RWPE1 (cell line): ENCODE data around the gene SMYD5.

ENCODE experiments used
- CTCF ChIA-PET: fragments of 350-600 bp; sonication (Branson Sonifier 250); formaldehyde crosslinking; extraction: SDS; loops from one replicate; lab custom pipeline; 2021; lab: Yijun Ruan, JAX
- POLR2A ChIA-PET: fragments of 400-600 bp; formaldehyde crosslinking; extraction: SDS; loops from one replicate; lab custom pipeline; 2020; ENCODE audit warnings: antibody characterized with exemption; ENCODE audit not compliant: low non-redundant PET; lab: Yijun Ruan, JAX
- DNase-seq: peaks from one replicate; pipeline ENCODE4 v3.0.0; 2012; ENCODE audit warnings: low spot score
- H3K27ac ChIP-seq: fragments of 450-650 bp; 2 replicates; pipeline ENCODE4 v1.5.1; 2017
- TF ChIP-seq, protein P1 (sequence below): fragments of 450-650 bp; conservative IDR thresholded peaks from 2 replicates; pipeline ENCODE4 v1.5.1; 2017; ENCODE audit warnings: low read depth, mild to moderate bottlenecking

SMYD5 gene

DNA sequence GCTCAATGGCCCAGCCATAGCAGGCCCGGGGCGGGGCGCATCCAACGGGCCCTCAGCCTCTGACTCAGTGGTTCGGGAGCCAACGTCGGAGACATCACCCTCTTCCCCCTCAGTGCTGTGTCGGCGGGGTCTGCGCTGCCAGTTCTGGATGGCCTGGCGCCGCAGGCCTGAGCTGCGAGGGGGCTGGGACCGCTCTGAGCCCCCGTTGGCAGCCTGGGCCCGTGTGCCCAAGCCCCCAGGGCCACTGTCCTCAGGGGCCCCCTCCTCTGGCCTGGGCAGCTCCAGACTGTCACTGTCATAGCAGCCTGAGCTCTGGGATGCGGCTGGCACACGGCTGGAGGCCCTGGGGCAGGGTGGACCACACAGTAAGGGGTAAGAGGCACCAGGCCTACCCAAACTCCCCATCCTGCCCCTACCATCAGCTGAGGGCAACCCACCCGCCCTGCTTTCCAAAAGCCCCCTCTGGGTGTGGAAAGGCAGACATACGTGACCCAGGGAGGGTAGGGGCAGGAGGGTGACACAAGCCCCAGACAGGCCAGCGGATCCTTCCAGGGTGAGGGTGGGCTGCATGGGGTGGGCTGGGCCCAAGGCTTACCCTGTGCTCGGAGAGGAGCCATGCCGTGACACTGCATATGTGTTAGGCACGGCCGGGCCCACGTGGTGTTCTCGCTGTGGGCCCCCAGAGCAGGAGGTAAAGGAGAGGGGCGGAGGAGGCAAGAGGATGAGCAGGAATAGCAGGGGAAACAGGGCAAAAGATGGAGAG, 51.4 kb downstream of the SMYD5 start:
- ChIA-PET POLR2A (no interaction called here), CTCF (interaction anchor here (0.5 kb wide), 1 partner anchor 606 kb away, joined by 5 read pairs; no protein-coding TSS in a partner anchor)
- H3K27ac ChIP-seq, result no peak overlapping the region
- TF ChIP-seq, protein P1, sequence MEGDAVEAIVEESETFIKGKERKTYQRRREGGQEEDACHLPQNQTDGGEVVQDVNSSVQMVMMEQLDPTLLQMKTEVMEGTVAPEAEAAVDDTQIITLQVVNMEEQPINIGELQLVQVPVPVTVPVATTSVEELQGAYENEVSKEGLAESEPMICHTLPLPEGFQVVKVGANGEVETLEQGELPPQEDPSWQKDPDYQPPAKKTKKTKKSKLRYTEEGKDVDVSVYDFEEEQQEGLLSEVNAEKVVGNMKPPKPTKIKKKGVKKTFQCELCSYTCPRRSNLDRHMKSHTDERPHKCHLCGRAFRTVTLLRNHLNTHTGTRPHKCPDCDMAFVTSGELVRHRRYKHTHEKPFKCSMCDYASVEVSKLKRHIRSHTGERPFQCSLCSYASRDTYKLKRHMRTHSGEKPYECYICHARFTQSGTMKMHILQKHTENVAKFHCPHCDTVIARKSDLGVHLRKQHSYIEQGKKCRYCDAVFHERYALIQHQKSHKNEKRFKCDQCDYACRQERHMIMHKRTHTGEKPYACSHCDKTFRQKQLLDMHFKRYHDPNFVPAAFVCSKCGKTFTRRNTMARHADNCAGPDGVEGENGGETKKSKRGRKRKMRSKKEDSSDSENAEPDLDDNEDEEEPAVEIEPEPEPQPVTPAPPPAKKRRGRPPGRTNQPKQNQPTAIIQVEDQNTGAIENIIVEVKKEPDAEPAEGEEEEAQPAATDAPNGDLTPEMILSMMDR, result no peak
- DNase-seq, result no peak

DNA sequence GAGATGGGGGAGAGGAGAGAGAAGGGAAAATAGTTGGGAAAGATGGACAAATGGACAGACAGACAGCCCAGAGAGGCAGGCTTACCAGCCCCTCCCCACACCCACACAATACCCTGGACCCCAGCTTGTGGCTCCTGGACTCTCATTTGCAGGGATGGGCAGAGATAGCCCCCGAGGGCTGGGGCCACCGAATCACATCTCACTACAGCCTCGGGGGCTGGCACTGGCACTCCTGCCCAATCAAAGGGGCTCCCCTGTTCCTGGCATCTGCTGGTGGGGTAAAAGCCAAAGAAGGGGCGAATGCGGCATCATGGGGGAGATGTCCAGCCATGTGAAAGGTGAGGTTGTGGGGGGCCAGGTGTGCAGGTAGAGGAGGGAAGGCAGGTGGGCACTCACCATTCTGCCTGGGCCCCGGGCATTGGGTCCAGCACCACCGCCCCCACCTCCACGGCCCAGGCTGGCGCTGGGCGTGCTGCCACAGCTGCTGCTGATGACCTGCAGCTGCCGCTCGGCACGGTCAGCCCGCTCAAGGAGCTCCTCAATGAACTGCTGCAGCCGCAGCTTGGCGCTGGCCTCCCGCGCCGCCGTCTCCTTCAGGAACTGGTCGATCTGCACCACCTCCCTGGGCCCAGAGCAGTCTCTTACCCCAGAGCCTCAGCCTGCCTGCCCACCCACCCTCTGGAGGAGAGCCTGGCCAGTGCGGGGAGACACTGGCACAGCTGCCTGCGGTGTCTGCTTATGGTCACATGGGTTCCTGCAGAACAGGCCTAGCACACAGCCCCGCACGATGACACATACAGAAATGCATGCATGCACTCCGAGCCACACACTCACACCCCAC, 52.2 kb downstream of the SMYD5 start:
- ChIA-PET CTCF (interaction anchor here (0.5 to 1.0 kb wide), 2 partner anchors 22 to 607 kb away, joined by 3 to 5 read pairs; no protein-coding TSS in a partner anchor), POLR2A (no interaction called here)
- no peak for DNase-seq
- TF ChIP-seq, protein P1, result no peak
- no peak overlapping the region for H3K27ac ChIP-seq

DNA sequence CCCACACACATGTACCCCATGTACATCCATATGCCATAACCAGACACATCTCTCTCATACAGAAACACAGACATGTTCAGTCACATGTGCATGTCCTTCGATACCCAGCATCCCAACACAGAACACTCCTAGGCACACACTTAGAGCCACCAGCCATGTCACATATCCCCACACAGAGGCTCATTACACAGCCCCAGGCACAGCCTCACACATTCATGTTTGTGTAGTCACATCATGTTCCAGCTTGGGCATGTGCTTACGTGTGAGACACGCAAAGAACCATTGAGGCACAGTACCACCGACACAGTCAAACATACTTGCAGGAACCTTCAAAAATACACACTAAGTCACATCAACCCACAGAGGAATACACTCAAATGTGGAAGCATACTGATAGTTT, 53.0 kb downstream of the SMYD5 start:
- CTCF ChIA-PET, result interaction anchor here (1.0 kb wide), 1 partner anchor 23 kb away, joined by 3 read pairs; no protein-coding TSS in a partner anchor

DNA sequence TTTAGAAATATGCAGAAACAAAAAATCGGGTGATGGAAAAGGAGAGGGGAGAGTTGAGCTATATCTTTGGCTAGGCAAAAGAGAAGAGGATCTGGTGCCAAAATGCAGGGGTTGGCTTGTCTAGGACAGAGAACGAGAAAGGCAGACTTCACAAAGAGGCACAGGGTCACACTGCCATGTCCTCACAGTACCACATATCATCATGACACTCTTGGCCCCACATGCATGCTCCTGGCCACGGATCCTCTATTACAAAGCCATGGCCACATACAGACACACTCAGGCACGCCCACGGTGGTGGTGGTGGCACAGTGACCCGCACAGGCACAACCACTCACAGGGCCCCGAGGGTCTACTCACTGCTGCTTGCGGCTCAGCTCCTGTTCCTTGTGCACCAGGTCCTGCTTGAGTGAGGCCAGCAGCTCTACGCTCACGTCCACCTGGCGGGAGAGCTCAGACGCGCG, 54.4 kb downstream of the SMYD5 start:
- H3K27ac ChIP-seq, result peak overlapping the region; percentile 27; the same call in 1 of the 2 replicates
- ChIA-PET CTCF (interaction anchor here (0.6 to 1.1 kb wide), 8 partner anchors 8 to 659 kb away, joined by 3 to 7 read pairs (median 4); partner anchors contain the start of gene PRADC1), POLR2A (interaction anchor here (0.6 to 0.9 kb wide), 2 partner anchors 34 to 131 kb away, joined by 3 to 6 read pairs; partner anchors contain the start of gene CCT7)
- TF ChIP-seq, protein P1, result no peak
- no peak for DNase-seq

More for the DNA sequence above, 53.0 kb downstream of the SMYD5 start:
- TF ChIP-seq, protein P1, result no peak
- no peak overlapping the region for H3K27ac ChIP-seq
- DNase-seq, result no peak
- POLR2A ChIA-PET, result interaction anchor here (0.6 kb wide), 1 partner anchor 32 kb away, joined by 3 read pairs; no protein-coding TSS in a partner anchor

DNA sequence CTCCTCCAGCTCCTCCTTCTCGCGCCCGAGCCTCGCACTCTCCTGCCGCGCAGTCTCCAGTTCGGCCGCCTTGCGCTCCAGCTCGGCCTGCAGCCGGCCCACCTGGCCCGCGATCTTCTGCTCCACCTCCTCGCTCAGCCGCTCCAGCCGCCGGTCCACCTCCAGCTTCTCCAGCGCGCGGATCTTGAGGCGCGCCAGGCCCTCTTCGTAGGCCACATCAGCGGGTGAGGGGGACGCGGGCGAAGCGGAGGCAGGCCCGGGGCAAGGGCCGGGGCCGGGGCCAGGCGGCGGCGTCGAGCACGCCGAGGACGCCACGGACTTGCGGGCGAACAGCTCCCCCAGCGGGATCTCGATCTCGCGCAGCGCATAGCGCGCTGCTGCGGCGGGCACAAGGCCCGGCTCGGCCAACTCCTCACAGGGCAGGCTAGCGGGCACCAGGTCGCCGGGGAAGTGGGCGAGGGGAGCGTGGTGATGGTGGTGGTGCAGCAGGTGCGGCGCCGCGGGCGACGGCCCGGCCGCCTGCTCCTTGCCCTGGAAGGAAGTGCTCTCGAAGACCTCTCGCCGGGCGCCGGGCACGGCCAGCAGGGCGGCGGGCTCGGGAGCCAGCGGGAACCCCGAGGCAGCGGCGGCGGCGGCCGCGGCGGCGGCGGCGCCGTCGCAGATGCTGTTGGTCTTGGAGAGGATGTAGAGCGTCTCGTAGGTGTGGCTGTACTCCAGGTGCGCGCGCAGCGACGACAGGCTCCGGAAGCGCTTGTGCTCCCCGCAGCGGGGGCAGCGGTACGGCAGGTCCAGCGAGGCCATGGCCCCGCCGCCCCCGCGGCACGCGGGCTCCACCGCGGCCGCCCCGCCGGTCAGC, 55.0 kb downstream of the SMYD5 start:
- ChIA-PET CTCF (interaction anchor here (0.6 to 1.1 kb wide), 7 partner anchors 9 to 658 kb away, joined by 3 to 7 read pairs (median 4); partner anchors contain the start of gene PRADC1), POLR2A (interaction anchor here (0.6 to 0.9 kb wide), 2 partner anchors 35 to 130 kb away, joined by 3 to 6 read pairs; partner anchors contain the start of gene CCT7)
- TF ChIP-seq, protein P1, result peak; percentile 3; the same call in 1 of the 2 replicates
- H3K27ac ChIP-seq, result peak overlapping the region; percentile 27; the same call in 1 of the 2 replicates
- DNase-seq, result peak; percentile 71
